ENCODE data around the gene AFAP1L2.

DNA sequence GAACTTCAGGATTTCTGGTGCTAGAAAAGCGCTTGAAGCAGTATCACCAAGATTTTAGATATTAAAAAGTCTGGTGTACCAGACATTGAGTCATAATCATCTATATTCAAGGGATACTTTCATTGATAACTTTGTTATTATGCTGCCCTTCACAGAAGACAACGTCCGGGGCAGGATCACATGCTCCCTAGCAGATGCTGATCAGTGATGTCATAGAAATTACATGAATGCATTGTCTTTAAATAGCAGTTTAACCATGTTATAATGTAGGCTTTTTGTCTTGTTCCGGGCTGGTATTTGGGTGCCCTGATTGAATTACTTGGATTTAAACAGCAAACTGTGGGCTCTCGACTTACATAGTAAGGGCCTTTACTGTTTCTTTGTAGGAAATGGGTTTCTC, 111.2 kb downstream of the AFAP1L2 start:
- TF ChIP-seq, protein P1, sequence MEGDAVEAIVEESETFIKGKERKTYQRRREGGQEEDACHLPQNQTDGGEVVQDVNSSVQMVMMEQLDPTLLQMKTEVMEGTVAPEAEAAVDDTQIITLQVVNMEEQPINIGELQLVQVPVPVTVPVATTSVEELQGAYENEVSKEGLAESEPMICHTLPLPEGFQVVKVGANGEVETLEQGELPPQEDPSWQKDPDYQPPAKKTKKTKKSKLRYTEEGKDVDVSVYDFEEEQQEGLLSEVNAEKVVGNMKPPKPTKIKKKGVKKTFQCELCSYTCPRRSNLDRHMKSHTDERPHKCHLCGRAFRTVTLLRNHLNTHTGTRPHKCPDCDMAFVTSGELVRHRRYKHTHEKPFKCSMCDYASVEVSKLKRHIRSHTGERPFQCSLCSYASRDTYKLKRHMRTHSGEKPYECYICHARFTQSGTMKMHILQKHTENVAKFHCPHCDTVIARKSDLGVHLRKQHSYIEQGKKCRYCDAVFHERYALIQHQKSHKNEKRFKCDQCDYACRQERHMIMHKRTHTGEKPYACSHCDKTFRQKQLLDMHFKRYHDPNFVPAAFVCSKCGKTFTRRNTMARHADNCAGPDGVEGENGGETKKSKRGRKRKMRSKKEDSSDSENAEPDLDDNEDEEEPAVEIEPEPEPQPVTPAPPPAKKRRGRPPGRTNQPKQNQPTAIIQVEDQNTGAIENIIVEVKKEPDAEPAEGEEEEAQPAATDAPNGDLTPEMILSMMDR (IDR thresholded peaks at IDR 0.05): no peak
- TF ChIP-seq POLR2A (IDR thresholded peaks at IDR 0.05) (no peak), EP300 (IDR thresholded peaks at IDR 0.05) (no peak), POLR2AphosphoS5 (IDR thresholded peaks at IDR 0.05) (no peak)

All from stomach (tissue), 4 donors.